ENCODE data around the gene SOX6.

Gene SOX6

DNA sequence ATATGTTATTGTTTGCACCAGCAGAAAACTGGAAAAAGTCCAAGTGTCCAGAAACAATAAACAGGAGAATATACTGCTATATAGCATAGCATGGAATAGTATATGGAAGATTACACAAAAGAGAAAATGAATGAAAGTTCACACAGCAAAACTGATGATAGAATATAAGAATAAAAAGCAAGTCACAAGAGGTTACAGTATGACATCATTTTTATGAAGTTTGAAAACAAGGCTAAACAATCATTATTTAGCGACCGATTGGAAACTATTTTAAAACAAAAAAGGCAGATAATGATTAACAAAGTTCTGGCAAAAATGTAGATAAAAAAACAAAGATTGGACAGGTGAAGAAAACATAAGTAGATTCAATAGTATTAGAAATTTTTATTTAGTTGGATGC, 47.1 kb downstream of the SOX6 start:
- Histone ChIP-seq H3K27me3 (ENCODE audit: control insufficient read depth, low read length) (no peaks in the 10 kb centered on the region), H3K79me2 (ENCODE audit: control insufficient read depth, low read length) (no peaks in the 10 kb centered on the region), H3K4me1 (ENCODE audit: control insufficient read depth, low read length) (no peaks in the 10 kb centered on the region), H3K9me2 (replicated peaks; ENCODE audit: control insufficient read depth, low read length) (no peaks in the 10 kb centered on the region), H3K4me2 (ENCODE audit: low read length) (no peak overlapping the region), H3K4me3 (ENCODE audit: low read length) (no peak overlapping the region), H3K36me3 (ENCODE audit: control insufficient read depth, low read length) (no peaks in the 10 kb centered on the region), H3F3A (ENCODE audit: control insufficient read depth, insufficient read depth) (no peaks in the 10 kb centered on the region), H4K20me1 (ENCODE audit: control insufficient read depth, insufficient read depth, low read depth, low read length) (no peaks in the 10 kb centered on the region), H3K9me3 (ENCODE audit: control insufficient read depth, insufficient read depth, low read length) (no peaks in the 10 kb centered on the region), H3K27ac (ENCODE audit: low read depth, low read length) (no peak overlapping the region)
- no peak for TF ChIP-seq EZH2phosphoT487 (IDR thresholded peaks at IDR 0.05; ENCODE audit: borderline replicate concordance, low read length)
- TF ChIP-seq, protein P1, sequence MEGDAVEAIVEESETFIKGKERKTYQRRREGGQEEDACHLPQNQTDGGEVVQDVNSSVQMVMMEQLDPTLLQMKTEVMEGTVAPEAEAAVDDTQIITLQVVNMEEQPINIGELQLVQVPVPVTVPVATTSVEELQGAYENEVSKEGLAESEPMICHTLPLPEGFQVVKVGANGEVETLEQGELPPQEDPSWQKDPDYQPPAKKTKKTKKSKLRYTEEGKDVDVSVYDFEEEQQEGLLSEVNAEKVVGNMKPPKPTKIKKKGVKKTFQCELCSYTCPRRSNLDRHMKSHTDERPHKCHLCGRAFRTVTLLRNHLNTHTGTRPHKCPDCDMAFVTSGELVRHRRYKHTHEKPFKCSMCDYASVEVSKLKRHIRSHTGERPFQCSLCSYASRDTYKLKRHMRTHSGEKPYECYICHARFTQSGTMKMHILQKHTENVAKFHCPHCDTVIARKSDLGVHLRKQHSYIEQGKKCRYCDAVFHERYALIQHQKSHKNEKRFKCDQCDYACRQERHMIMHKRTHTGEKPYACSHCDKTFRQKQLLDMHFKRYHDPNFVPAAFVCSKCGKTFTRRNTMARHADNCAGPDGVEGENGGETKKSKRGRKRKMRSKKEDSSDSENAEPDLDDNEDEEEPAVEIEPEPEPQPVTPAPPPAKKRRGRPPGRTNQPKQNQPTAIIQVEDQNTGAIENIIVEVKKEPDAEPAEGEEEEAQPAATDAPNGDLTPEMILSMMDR (IDR thresholded peaks at IDR 0.05; ENCODE audit: low read depth, low read length, poor library complexity, severe bottlenecking) = no peak

DNA sequence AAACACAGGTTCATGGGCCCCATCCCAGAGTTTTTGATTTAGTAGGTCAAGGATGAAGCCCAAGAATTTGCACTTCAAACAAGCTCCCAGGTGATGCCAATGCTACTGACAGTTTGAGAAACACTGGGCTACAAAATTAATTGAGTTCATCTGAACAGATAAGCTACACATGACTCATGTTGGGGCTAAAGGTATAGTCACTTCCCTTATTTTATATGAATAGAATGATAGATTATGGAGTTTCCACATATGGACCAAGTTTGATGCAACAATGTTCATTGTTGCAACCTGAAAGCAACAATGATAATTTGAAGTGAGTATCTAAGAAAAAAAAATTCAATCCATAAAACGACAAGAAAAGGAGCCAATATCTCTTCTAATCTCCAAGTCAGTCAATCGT, 54.9 kb downstream of the SOX6 start:
- no peaks in the 10 kb centered on the region for H4K20me1 ChIP-seq (ENCODE audit: control insufficient read depth, insufficient read depth, low read depth, low read length)
- H3K4me2 ChIP-seq (ENCODE audit: low read length) = no peak overlapping the region
- no peak overlapping the region for H3K4me3 ChIP-seq (ENCODE audit: low read length)
- no peaks in the 10 kb centered on the region for H3K79me2 ChIP-seq (ENCODE audit: control insufficient read depth, low read length)
- TF ChIP-seq EZH2phosphoT487 (IDR thresholded peaks at IDR 0.05; ENCODE audit: borderline replicate concordance, low read length) = no peak
- TF ChIP-seq, protein P1 (IDR thresholded peaks at IDR 0.05; ENCODE audit: low read depth, low read length, poor library complexity, severe bottlenecking) = no peak
- H3F3A ChIP-seq (ENCODE audit: control insufficient read depth, insufficient read depth) = no peaks in the 10 kb centered on the region
- no peaks in the 10 kb centered on the region for H3K9me3 ChIP-seq (ENCODE audit: control insufficient read depth, insufficient read depth, low read length)
- no peaks in the 10 kb centered on the region for H3K9me2 ChIP-seq (replicated peaks; ENCODE audit: control insufficient read depth, low read length)
- no peaks in the 10 kb centered on the region for H3K4me1 ChIP-seq (ENCODE audit: control insufficient read depth, low read length)
- H3K27ac ChIP-seq (ENCODE audit: low read depth, low read length) = no peak overlapping the region
- H3K36me3 ChIP-seq (ENCODE audit: control insufficient read depth, low read length) = no peaks in the 10 kb centered on the region
- H3K27me3 ChIP-seq (ENCODE audit: control insufficient read depth, low read length) = no peaks in the 10 kb centered on the region

DNA sequence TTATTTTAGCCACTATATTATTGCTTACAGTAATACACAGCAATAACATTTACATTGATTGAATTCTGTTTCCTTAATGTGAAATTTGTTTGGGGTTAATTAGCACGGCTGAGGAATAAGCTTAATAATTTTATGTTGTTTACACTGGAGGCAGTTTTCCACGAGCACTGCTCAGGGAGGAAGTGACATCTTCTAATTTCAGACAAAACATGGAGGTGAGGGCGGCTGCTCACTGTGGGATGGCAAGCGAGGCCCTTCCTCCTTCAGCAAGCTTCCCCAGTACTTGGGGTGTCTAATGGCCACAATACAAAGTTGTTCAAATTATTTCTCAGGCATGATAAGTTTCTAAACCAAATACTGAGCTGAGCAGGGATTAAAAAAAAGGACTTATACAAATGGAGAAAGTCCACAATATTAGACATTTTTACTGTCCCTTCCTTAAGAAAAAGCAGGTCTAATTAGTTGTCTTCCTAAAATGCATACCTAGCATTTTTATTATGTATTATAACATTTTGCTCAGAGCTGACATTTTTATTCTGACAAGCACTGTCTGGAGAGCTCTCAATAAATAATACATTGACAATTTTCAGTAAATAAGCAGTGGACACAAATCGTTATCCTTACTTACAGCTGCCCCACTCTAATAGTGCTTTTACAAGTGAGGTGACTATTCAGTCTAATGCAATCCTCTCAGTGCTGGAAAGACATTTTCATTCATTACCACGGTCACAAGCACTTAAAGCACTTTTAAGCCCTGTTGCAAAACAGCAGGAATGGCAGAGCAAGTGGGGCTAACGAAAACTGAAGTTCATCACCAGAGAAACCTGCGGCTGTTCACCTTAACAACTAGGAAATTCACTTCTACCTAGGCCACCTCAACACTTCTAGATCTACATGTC, 56.2 kb downstream of the SOX6 start:
- H3K36me3 ChIP-seq (ENCODE audit: control insufficient read depth, low read length) = no peaks in the 10 kb centered on the region
- no peak overlapping the region for H3K4me3 ChIP-seq (ENCODE audit: low read length)
- no peaks in the 10 kb centered on the region for H3F3A ChIP-seq (ENCODE audit: control insufficient read depth, insufficient read depth)
- no peaks in the 10 kb centered on the region for H4K20me1 ChIP-seq (ENCODE audit: control insufficient read depth, insufficient read depth, low read depth, low read length)
- no peaks in the 10 kb centered on the region for H3K79me2 ChIP-seq (ENCODE audit: control insufficient read depth, low read length)
- no peaks in the 10 kb centered on the region for H3K9me2 ChIP-seq (replicated peaks; ENCODE audit: control insufficient read depth, low read length)
- no peaks in the 10 kb centered on the region for H3K9me3 ChIP-seq (ENCODE audit: control insufficient read depth, insufficient read depth, low read length)
- no peaks in the 10 kb centered on the region for H3K4me1 ChIP-seq (ENCODE audit: control insufficient read depth, low read length)
- no peak overlapping the region for H3K4me2 ChIP-seq (ENCODE audit: low read length)
- no peaks in the 10 kb centered on the region for H3K27me3 ChIP-seq (ENCODE audit: control insufficient read depth, low read length)
- no peak for TF ChIP-seq EZH2phosphoT487 (IDR thresholded peaks at IDR 0.05; ENCODE audit: borderline replicate concordance, low read length)
- TF ChIP-seq, protein P1 (IDR thresholded peaks at IDR 0.05; ENCODE audit: low read depth, low read length, poor library complexity, severe bottlenecking) = no peak
- H3K27ac ChIP-seq (ENCODE audit: low read depth, low read length) = no peak overlapping the region
